Middle frontal gyrus (tissue), 1 donor: ENCODE results near the gene IL16.
"Not testable (repeated sequence)": the region's sequence is repeated elsewhere in the genome, so short reads cannot be mapped to it uniquely, and the experiment has no call there.

ENCODE experiments used
- DNase-seq: peaks from one replicate; pipeline ENCODE4 v3.0.0-alpha.2; 2015; ENCODE audit warnings: low spot score; ENCODE audit errors: extremely low spot score

The IL16 gene

GRCh38 chr15:81332326-81332725, 135.6 kb downstream of the IL16 start:
- no peak for DNase-seq

DNA sequence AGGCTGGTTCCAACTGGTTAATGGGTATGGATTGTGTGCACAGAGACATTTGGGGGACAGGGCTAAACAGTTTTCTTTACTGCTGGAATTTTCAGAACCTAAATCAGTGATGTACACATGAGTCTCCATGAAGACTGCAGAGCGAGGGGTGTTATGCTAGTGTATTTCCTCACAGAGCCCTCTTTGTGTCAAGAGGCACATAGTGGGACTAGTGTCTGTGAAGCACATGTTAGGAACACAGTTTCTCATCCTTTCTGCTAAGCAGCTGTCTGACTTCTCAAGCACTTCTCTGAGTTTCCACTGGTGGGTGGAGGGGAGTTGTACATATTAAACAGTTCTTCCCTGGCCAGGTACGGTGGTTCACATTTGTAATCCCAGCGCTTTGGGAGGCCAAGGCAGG, 136.7 kb downstream of the IL16 start:
- DNase-seq, result no peak

GRCh38 chr15:81334768-81335435, 138.2 kb downstream of the IL16 start:
- DNase-seq, result no peak

GRCh38 chr15:81335631-81336030, 139.0 kb downstream of the IL16 start:
- DNase-seq, result no peak

DNA sequence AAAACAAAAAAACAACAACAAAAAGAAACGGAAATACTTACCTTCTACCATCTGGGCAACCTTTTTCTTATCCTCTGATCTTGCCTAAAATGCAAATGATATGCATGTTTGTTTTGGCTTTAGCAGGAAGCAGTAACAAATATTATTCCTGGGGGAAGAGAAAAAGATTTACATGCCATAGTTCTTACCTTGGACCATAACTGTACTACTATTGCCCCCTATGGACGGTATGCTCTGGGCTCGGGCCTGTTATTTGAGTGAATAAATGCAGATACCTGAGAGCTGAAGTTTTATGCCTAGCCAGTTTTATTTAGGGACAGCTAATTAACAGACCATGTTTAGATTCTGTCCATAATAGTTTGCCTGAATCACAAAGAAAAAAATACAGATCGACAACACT, 139.9 kb downstream of the IL16 start:
- no peak for DNase-seq

- DNase-seq, result no peak
These were observed 140.6 kb downstream of the IL16 start for GRCh38 chr15:81337241-81337640.

DNA sequence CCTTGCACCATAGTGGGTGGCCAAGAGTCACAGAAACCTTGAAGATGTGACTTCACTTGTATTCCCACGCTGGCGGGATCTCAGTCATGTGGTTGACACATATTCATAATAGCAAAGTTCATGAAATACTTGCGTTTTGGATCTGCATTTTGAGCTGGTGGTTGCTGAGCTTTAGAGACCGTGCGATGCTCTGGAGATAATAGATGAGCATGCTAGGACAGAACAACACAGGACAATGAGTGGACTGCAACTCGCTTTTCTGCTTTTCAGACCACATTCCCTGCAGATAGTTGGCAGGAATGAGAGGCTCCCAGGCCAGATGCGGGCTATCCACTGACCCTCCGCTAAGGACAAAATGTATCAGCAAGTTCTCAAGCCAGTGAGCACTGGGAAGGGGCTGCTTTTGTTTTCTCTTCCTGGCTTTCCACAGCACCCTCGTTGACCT, 141.1 kb downstream of the IL16 start:
- no peak for DNase-seq

- DNase-seq, result no peak
These were observed 141.7 kb downstream of the IL16 start for GRCh38 chr15:81338170-81339007.

DNA sequence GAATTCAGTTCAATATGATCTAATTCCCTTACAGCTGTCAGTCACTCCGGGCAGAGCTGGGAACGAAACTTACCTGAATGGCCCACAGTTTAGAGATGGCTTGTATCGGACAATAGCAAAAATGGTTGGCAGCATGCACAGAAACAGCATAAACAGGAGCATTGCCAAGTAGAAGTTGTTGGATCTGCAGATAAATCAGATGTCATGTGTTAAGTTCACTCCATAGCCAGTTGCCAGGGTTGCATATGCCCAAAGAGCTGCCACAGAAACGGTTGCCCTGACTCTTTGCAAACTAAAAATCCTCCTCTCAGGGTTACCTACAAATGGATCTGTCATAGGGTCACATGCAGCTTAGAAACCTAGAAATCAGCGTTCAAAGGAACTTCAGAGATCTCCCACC, 142.6 kb downstream of the IL16 start:
- no peak for DNase-seq

DNA sequence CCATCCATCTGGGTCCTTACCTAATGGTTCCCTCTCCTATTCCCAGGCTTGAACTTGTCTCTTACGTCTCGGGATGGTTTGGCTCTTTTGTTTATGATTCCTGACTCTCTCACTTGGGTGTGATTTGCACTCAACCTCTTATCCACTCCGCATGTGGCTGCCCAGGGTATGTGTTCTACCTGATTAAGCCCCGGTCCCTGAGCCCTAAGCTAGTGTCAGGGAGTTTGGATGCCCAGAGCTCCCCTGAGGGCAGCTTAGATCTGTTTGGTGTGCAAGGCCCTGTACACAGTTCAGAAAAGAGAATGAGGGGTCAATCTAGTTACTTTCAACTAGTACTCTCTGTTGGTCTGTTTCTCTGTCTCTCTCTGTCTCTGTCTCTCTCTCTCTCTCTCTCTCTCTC, 143.2 kb downstream of the IL16 start:
- no peak for DNase-seq

DNA sequence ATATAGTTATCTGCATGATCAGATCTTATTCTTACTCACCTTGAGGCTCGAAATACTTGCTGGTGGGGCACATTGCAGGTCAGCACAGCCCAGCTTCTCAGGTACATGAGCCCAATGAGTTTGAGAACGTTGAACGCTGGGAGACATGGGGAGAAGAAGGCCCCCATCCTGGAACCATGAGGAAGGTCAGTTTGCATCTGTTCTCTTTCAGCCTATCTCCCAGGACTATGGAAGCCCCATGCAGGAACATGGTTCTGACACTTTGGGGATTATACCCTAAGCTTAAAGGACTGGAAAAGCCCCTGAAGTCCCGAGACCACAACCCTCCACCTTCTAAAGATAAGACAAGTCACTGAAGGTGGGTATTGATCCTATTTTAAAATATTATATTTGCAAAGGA, 144.7 kb downstream of the IL16 start:
- no peak for DNase-seq

DNA sequence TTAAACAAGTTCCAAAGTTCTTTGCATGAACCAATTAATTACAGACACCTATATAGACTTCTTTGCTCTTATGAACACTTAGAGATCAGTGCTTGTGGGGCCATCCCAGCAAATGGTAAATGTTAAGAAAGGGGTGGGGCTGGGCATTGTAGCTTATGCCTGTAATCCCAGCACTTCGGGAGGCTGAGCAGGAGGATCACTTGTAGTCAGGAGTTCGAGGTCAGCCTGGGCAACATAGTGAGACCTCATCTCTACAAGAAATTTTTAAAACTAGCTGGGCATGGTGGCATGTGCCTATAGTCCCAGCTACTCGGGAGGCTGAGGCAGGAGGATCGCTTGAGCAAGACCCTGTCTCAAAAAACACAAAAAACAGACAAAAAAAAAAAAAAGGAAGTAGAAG, 146.7 kb downstream of the IL16 start:
- no peak for DNase-seq

GRCh38 chr15:81346611-81347010, 149.9 kb downstream of the IL16 start:
- no peak for DNase-seq

DNA sequence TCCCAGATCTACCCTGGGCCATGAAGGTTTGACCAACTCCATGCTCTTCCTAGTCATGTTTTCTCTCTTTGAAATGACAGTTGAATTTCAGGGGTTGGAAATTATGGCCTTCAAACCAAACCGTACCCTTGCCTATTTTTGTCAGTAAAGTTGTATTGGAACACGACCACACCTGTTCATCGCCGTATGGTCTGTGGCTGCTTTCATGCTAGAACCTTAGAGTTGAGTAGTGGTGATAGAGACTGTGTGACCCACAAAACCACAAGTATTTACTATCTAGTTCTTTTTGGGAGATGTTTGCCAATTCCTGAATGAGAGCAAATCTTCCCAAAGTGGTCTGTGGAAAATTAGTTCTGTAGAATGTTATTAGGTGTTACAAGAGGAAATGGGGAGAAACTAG, 151.2 kb downstream of the IL16 start:
- DNase-seq, result no peak

GRCh38 chr15:81348691-81349090, 152.0 kb downstream of the IL16 start:
- DNase-seq, result not testable (repeated sequence)

DNA sequence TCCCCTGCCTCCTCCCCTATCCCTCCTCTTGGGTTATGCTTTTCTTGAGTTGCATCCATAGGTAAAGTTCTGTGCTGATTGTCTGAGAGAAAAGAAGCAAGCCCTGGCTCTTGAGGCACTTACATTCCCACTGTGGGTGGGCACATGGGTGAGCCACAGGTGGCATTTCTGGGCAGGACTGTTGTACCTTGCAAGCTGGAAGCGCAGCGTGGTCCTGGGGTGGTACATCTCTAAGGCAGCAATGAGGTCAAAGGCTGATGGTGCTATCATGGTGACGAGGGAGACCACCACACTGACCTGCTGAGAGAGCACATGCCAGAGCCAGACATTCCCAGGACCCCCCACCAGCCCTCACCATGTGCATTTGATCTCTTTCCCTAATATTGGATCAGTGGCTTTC, 152.6 kb downstream of the IL16 start:
- DNase-seq, result no peak

- DNase-seq, result no peak
These were observed 155.0 kb downstream of the IL16 start for GRCh38 chr15:81351651-81352050.

DNA sequence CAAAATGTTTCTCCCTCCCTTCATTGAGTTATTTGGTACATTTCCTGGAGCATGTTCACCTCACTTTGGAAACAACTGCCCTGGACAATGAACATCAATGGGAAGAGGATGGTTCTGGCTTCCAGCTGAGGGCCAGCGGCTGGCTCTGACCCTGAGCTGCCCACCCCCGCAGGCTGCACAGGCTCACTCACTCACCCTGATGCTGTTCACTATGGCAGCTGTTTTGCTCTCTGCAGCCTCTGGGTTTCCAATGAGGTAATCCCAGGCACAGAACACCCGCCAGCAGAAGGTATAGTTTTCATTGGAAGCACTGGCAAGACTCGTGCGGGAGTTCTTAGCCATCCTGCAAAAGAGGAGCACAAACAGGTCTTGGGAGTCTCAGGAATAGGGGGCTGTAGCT, 159.6 kb downstream of the IL16 start:
- DNase-seq, result no peak

DNA sequence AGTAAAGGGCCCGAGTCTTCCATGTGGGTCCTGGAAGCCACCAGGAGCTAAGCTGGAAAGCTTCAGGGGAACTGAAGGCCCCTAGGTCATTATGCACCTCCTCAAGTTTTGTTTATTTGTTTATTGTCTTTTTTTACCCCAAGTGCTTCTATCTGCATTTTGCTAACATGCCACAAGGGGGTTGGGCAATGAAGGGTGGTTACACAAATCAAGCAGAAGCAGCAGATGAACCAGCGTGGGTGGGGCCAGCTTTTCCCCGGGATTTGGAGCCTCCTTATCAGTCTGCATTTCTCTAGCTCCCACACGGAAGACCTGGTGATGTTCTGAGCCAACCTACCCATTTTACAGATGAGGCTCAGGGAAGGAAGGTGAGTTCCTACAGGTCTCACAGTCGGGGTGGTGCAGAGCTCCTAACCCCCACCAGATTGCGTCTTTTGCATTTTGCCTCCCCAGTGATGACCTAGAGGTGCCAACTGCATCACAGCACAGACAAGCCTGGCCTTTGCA, 160.6 kb downstream of the IL16 start:
- no peak for DNase-seq

GRCh38 chr15:81358248-81358647, 161.6 kb downstream of the IL16 start:
- no peak for DNase-seq

DNA sequence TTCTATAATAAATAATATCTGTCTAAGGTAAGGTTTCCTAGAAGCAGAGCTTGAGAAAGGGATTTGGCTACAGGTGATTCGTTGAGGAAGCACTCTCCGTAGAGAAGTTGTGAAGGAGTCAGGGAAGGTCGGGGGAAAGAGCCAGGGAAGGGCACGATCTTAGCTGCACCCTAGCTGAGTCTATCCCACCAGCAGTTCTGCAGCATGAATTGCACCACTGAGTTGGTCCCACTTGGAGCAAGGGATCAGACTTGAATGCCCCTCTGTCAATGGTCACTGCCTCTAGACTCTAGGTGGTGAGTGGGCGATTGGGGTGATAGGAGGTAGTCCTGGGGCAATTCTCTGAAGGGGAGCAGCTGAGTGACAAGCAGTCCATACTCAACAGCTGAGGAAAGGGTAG, 163.8 kb downstream of the IL16 start:
- no peak for DNase-seq

GRCh38 chr15:81361891-81362290, 165.2 kb downstream of the IL16 start:
- DNase-seq, result no peak

- DNase-seq, result no peak
These were observed 166.1 kb downstream of the IL16 start for GRCh38 chr15:81362790-81363189.
